HepG2 (cell line): ENCODE measurements around the gene SARNP. TPM values are rescaled to one million over a fixed set of nuclear protein-coding genes. Genes with fewer than 3 reads are reported as not detected.

ENCODE experiments used
- BCL6 ChIP-seq: IDR thresholded peaks from 2 replicates; pipeline ENCODE4 v1.6.1; 2016; ENCODE audit warnings: missing genetic modification reagents, missing compliant biosample characterization
- CBX1 ChIP-seq: IDR thresholded peaks from one replicate; pipeline ENCODE4 v1.6.1; 2016; ENCODE audit warnings: antibody characterized with exemption, low read depth
- DR1 ChIP-seq: sonication (generic); formaldehyde crosslinking; IDR thresholded peaks from 2 replicates; pipeline ENCODE4 v1.8.0; 2021; ENCODE audit warnings: mild to moderate bottlenecking, missing genetic modification reagents, inconsistent platforms
- E2F5 ChIP-seq: sonication (generic); formaldehyde crosslinking; conservative IDR thresholded peaks from 2 replicates; pipeline ENCODE4 v1.4.0; 2020; ENCODE audit warnings: missing genetic modification reagents
- EED ChIP-seq: sonication (generic); formaldehyde crosslinking; IDR thresholded peaks from 2 replicates; pipeline ENCODE4 v1.5.0; 2020; ENCODE audit warnings: mild to moderate bottlenecking, missing genetic modification reagents
- ERF ChIP-seq: IDR thresholded peaks from 2 replicates; pipeline ENCODE4 v1.6.1; 2018; ENCODE audit warnings: missing biosample characterization, missing genetic modification reagents
- FOXK1 ChIP-seq: sonication (generic); formaldehyde crosslinking; IDR thresholded peaks from 2 replicates; pipeline ENCODE4 v1.4.0; 2020; ENCODE audit warnings: low read depth, missing genetic modification reagents, borderline replicate concordance
- HNRNPL ChIP-seq: fragments of 200-400 bp; formaldehyde crosslinking; IDR thresholded peaks from 2 replicates; pipeline ENCODE4 v1.6.1; 2017; ENCODE audit warnings: mild to moderate bottlenecking, low read depth, low read length
- HNRNPUL1 ChIP-seq: fragments of 200-400 bp; formaldehyde crosslinking; IDR thresholded peaks from 2 replicates; pipeline ENCODE4 v1.6.1; 2017; ENCODE audit warnings: low read depth, mild to moderate bottlenecking, low read length, moderate library complexity
- HOXA7 ChIP-seq: sonication (generic); formaldehyde crosslinking; IDR thresholded peaks from 2 replicates; pipeline ENCODE4 v1.8.1; 2022; ENCODE audit warnings: mild to moderate bottlenecking, missing genetic modification reagents, moderate library complexity
- IKZF1 ChIP-seq: fragments of 450-650 bp; IDR thresholded peaks from 2 replicates; pipeline ENCODE4 v1.7.1; 2016
- IRF2 ChIP-seq: IDR thresholded peaks from 2 replicates; pipeline ENCODE4 v1.6.1; 2018; ENCODE audit warnings: missing genetic modification reagents, missing compliant biosample characterization
- IRX3 ChIP-seq: sonication (generic); formaldehyde crosslinking; IDR thresholded peaks from 2 replicates; pipeline ENCODE4 v1.8.1; 2023; ENCODE audit warnings: mild to moderate bottlenecking, low read depth, missing genetic modification reagents, borderline replicate concordance
- JUN ChIP-seq: sonication (generic); formaldehyde crosslinking; IDR thresholded peaks from 2 replicates; pipeline ENCODE4 v1.4.0; 2020; ENCODE audit warnings: mild to moderate bottlenecking, missing genetic modification reagents
- KDM1A ChIP-seq: IDR thresholded peaks from 2 replicates; pipeline ENCODE4 v1.6.1; 2016; ENCODE audit warnings: missing compliant biosample characterization
- LBX2 ChIP-seq: sonication (generic); formaldehyde crosslinking; IDR thresholded peaks from 2 replicates; pipeline ENCODE4 v1.5.0; 2020; ENCODE audit warnings: missing genetic modification reagents, mild to moderate bottlenecking, borderline replicate concordance
- LCORL ChIP-seq, 2 experiments: fragments of 450-650 bp in 1 of 2; sonication (generic) in 1 of 2; formaldehyde crosslinking in 1 of 2; IDR thresholded peaks; 2 replicates each; pipeline versions ENCODE4 v1.5.0 to v1.6.1; 2017 to 2020; ENCODE audit warnings: antibody characterized with exemption in 1 of 2, missing genetic modification reagents in 1 of 2
- MED13 ChIP-seq: sonication (generic); formaldehyde crosslinking; IDR thresholded peaks from 2 replicates; pipeline ENCODE4 v1.5.0; 2020; ENCODE audit warnings: missing genetic modification reagents
- NBN ChIP-seq: fragments of 450-650 bp; conservative IDR thresholded peaks from 2 replicates; pipeline ENCODE4 v1.6.1; 2017
- NFATC3 ChIP-seq: sonication (generic); formaldehyde crosslinking; IDR thresholded peaks from 2 replicates; pipeline ENCODE4 v1.5.1; 2020; ENCODE audit warnings: mild to moderate bottlenecking, missing genetic modification reagents
- NKX3-1 ChIP-seq: sonication (generic); formaldehyde crosslinking; IDR thresholded peaks from 2 replicates; pipeline ENCODE4 v1.5.0; 2020; ENCODE audit warnings: missing genetic modification reagents
- PHF20 ChIP-seq: sonication (generic); formaldehyde crosslinking; IDR thresholded peaks from 2 replicates; pipeline ENCODE4 v1.5.0; 2020; ENCODE audit warnings: mild to moderate bottlenecking, missing genetic modification reagents
- POLR2G ChIP-seq: fragments of 200-400 bp; formaldehyde crosslinking; IDR thresholded peaks from 2 replicates; pipeline ENCODE4 v1.6.1; 2018; ENCODE audit warnings: mild to moderate bottlenecking, low read depth, low read length, moderate library complexity
- RAD51 ChIP-seq: fragments of 450-650 bp; IDR thresholded peaks from 2 replicates; pipeline ENCODE4 v1.6.1; 2016; ENCODE audit warnings: borderline replicate concordance
- RXRB ChIP-seq: IDR thresholded peaks from 2 replicates; pipeline ENCODE4 v1.6.1; 2016; ENCODE audit warnings: borderline replicate concordance, missing genetic modification reagents, missing compliant biosample characterization
- SNAPC5 ChIP-seq: sonication (generic); formaldehyde crosslinking; IDR thresholded peaks from 2 replicates; pipeline ENCODE4 v1.8.1; 2023; ENCODE audit warnings: mild to moderate bottlenecking, missing genetic modification reagents, borderline replicate concordance
- STAG1 ChIP-seq: sonication (generic); formaldehyde crosslinking; IDR thresholded peaks from 2 replicates; pipeline ENCODE4 v1.4.0; 2020; ENCODE audit warnings: missing genetic modification reagents
- THRA ChIP-seq: sonication (generic); formaldehyde crosslinking; IDR thresholded peaks from 2 replicates; pipeline ENCODE4 v1.4.0; 2020; ENCODE audit warnings: missing genetic modification reagents, borderline replicate concordance
- ZC3H13 ChIP-seq: sonication (generic); formaldehyde crosslinking; IDR thresholded peaks from 2 replicates; pipeline ENCODE4 v1.8.1; 2023; ENCODE audit warnings: mild to moderate bottlenecking, missing genetic modification reagents, moderate library complexity
- ZMYM4 ChIP-seq: sonication (generic); formaldehyde crosslinking; IDR thresholded peaks from 2 replicates; pipeline ENCODE4 v1.8.1; 2023; ENCODE audit warnings: mild to moderate bottlenecking, missing genetic modification reagents
- ZNF619 ChIP-seq: sonication (generic); formaldehyde crosslinking; IDR thresholded peaks from 2 replicates; pipeline ENCODE4 v1.4.0; 2020; ENCODE audit warnings: mild to moderate bottlenecking, missing genetic modification reagents
- polyA plus RNA-seq, 8 experiments: library from polyadenylated mRNA; depleted of rRNA in 3 of 8; stranded (reverse) in 7 of 8; unstranded in 1 of 8; fragments of >200 nt; fragmentation: Illumina TruSeq in 4 of 8; extraction: Trizol in 4 of 8; gene quantifications; 2 replicates each; pipeline versions ENCODE4 v1.2.1 to v1.2.3, GENCODE V29; 2011 to 2016; ENCODE audit warnings: low read depth in 4 of 8, missing spikeins in 1 of 8, mixed read lengths in 1 of 8; ENCODE audit not compliant: insufficient read depth in 1 of 8
- total RNA-seq, 5 experiments: library from RNA; depleted of rRNA; stranded (reverse); fragments of >200 nt; fragmentation: Illumina TruSeq; extraction: Trizol; gene quantifications; 2 replicates each; pipeline ENCODE4 v1.2.3, GENCODE V29; 2016; ENCODE audit warnings: low read depth in 1 of 5

The SARNP gene
- total and polyA plus RNA-seq, 2 of the 13 experiments (the other 11 are each of a cell fraction or from before 2014, with no cell fraction given): 59.0 to 95.4 TPM

- TF ChIP-seq KDM1A: no peak
- peak; percentile 72 for TF ChIP-seq POLR2G
- TF ChIP-seq STAG1 (CRISPR knock-in tag): no peak
- 0 out of 2 replicates have a peak, but pooled peaks have one; percentile 49 for TF ChIP-seq IRX3 (CRISPR knock-in tag)
- no peak for TF ChIP-seq LBX2 (CRISPR knock-in tag)
- peak; percentile 69 for TF ChIP-seq CBX1
- no peak for TF ChIP-seq HOXA7 (CRISPR knock-in tag)
- TF ChIP-seq IKZF1: no peak
- TF ChIP-seq DR1 (CRISPR knock-in tag): no peak; the same call in 1 of the 2 replicates
- peak; percentile 59; the same call in 1 of the 2 replicates for TF ChIP-seq THRA (CRISPR knock-in tag)
- TF ChIP-seq HNRNPUL1: no peak
- TF ChIP-seq BCL6: peak; percentile 62
- TF ChIP-seq E2F5 (CRISPR knock-in tag): peak; percentile 79; the same call in 1 of the 2 replicates
- TF ChIP-seq ERF: peak; percentile 52; the same call in 1 of the 2 replicates
- peak; percentile 76; the same call in 1 of the 2 replicates for TF ChIP-seq RXRB (CRISPR knock-in tag)
- TF ChIP-seq MED13: no peak
- TF ChIP-seq NFATC3 (CRISPR knock-in tag): no peak
- no peak for TF ChIP-seq JUN
- TF ChIP-seq ZMYM4: peak; percentile 88
- 0 out of 2 replicates have a peak, but pooled peaks have one; percentile 39 for TF ChIP-seq ZNF619
- TF ChIP-seq RAD51: peak; percentile 99
- TF ChIP-seq HNRNPL: no peak
- peak; percentile 77; the same call in 1 of the 2 replicates for TF ChIP-seq ZC3H13 (CRISPR knock-in tag)
- TF ChIP-seq SNAPC5 (CRISPR knock-in tag): peak; percentile 84; the same call in 1 of the 2 replicates
- peak; percentile 83 for TF ChIP-seq IRF2 (CRISPR knock-in tag)
- TF ChIP-seq EED: 0 out of 2 replicates have a peak, but pooled peaks have one; percentile 53
- TF ChIP-seq FOXK1 (CRISPR knock-in tag): peak; percentile 89; the same call in 1 of the 2 replicates
- no peak for TF ChIP-seq NBN
- TF ChIP-seq LCORL (IDR thresholded peaks at IDR 0.05): peak; percentile 73
- TF ChIP-seq LCORL (CRISPR knock-in tag; IDR thresholded peaks at IDR 0.05): peak; percentile 76; the same call in 1 of the 2 replicates
- TF ChIP-seq NKX3-1 (CRISPR knock-in tag): no peak
- TF ChIP-seq PHF20 (CRISPR knock-in tag): peak; percentile 100
Measured at GRCh38 chr12:55715833-55716581, 101.5 kb downstream of the SARNP start, which contains the start of gene BLOC1S1 (continued).
